HL-60 (cell line): ENCODE results near the gene CPED1.

Experiments
- DNase-seq, 2 experiments: peaks; one replicate each; pipeline ENCODE4 v3.0.0-alpha.2; 2010 to 2020; ENCODE audit warnings: low read depth in 1 of 2, low spot score in 1 of 2
- H3K27ac ChIP-seq: fragments of 250-450 bp; sonication (Bioruptor Pico); replicated peaks from 2 replicates; pipeline ENCODE4 v1.5.1; 2020; ENCODE audit warnings: mild to moderate bottlenecking, moderate library complexity
- H3K27me3 ChIP-seq: fragments of 250-450 bp; sonication (Bioruptor Pico); 2 replicates; pipeline ENCODE4 v1.5.1; 2021; ENCODE audit warnings: mild to moderate bottlenecking, moderate library complexity; ENCODE audit not compliant: insufficient read depth, poor library complexity, severe bottlenecking
- H3K4me3 ChIP-seq: replicated peaks from 2 replicates; pipeline ENCODE4 v1.5.1; 2011; ENCODE audit warnings: mild to moderate bottlenecking, control low read depth, low read length; ENCODE audit not compliant: insufficient read depth
- CTCF ChIP-seq: IDR thresholded peaks from one replicate; pipeline ENCODE4 v1.5.1; 2011; ENCODE audit warnings: low read length, control low read depth, inconsistent platforms; ENCODE audit not compliant: insufficient read depth
- GABPA ChIP-seq: IDR thresholded peaks from 2 replicates; pipeline ENCODE4 v1.6.1; 2012; ENCODE audit warnings: low read depth
- POLR2AphosphoS5 ChIP-seq: IDR thresholded peaks from 2 replicates; pipeline ENCODE4 v1.6.1; 2012; ENCODE audit warnings: low read depth
- SPI1 ChIP-seq: IDR thresholded peaks from 2 replicates; pipeline ENCODE4 v1.6.1; 2012; ENCODE audit warnings: low read depth, mild to moderate bottlenecking, borderline replicate concordance
- TF ChIP-seq, protein P1 (sequence below): IDR thresholded peaks from 2 replicates; pipeline ENCODE4 v1.6.1; 2012; ENCODE audit warnings: low read depth; ENCODE audit not compliant: insufficient replicate concordance

CPED1 gene

GRCh38 chr7:121175826-121176225, 187.3 kb downstream of the CPED1 start:
- H3K27me3 ChIP-seq, result no peaks in the 10 kb centered on the region
- no peak overlapping the region for H3K4me3 ChIP-seq
- H3K27ac ChIP-seq, result no peak overlapping the region
- DNase-seq, result no peak
- TF ChIP-seq SPI1, result no peak
- no peak for TF ChIP-seq CTCF
- TF ChIP-seq, protein P1, sequence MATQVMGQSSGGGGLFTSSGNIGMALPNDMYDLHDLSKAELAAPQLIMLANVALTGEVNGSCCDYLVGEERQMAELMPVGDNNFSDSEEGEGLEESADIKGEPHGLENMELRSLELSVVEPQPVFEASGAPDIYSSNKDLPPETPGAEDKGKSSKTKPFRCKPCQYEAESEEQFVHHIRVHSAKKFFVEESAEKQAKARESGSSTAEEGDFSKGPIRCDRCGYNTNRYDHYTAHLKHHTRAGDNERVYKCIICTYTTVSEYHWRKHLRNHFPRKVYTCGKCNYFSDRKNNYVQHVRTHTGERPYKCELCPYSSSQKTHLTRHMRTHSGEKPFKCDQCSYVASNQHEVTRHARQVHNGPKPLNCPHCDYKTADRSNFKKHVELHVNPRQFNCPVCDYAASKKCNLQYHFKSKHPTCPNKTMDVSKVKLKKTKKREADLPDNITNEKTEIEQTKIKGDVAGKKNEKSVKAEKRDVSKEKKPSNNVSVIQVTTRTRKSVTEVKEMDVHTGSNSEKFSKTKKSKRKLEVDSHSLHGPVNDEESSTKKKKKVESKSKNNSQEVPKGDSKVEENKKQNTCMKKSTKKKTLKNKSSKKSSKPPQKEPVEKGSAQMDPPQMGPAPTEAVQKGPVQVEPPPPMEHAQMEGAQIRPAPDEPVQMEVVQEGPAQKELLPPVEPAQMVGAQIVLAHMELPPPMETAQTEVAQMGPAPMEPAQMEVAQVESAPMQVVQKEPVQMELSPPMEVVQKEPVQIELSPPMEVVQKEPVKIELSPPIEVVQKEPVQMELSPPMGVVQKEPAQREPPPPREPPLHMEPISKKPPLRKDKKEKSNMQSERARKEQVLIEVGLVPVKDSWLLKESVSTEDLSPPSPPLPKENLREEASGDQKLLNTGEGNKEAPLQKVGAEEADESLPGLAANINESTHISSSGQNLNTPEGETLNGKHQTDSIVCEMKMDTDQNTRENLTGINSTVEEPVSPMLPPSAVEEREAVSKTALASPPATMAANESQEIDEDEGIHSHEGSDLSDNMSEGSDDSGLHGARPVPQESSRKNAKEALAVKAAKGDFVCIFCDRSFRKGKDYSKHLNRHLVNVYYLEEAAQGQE, result no peak
- no peak for TF ChIP-seq GABPA
- no peak for TF ChIP-seq POLR2AphosphoS5

DNA sequence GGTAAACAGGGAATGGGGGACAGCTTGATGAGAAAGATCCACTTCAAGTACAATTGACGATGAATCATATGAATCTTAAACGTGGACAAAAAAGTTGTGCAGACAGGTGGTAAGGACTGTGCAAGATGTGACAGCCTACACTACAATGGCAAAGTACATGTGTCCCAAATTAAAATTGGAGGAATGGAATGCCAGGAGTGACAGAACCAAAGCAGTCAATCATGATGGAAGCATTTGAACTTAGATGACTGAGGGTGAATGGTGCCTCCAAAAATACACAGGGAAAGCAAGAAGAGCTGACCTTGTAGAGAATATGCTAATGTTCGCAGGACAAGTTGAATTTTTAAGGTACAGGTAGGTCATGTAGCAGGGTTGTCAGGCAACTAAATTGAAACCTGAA, 189.9 kb downstream of the CPED1 start:
- Histone ChIP-seq H3K27me3 (no peaks in the 10 kb centered on the region), H3K4me3 (no peak overlapping the region), H3K27ac (no peak overlapping the region)
- TF ChIP-seq SPI1, result no peak
- no peak for TF ChIP-seq GABPA
- TF ChIP-seq, protein P1, result no peak
- no peak for TF ChIP-seq CTCF
- no peak for DNase-seq

GRCh38 chr7:121178869-121179497, 190.5 kb downstream of the CPED1 start:
- no peak overlapping the region for H3K27ac ChIP-seq
- H3K27me3 ChIP-seq, result no peaks in the 10 kb centered on the region
- DNase-seq, result no peak
- TF ChIP-seq POLR2AphosphoS5 (no peak), SPI1 (no peak), GABPA (no peak), CTCF (no peak)
- TF ChIP-seq, protein P1, result no peak
- H3K4me3 ChIP-seq, result no peak overlapping the region
